ENCODE data around the gene MAP2. TPM values are rescaled to one million over a fixed set of nuclear protein-coding genes. Genes with fewer than 3 reads are reported as not detected.

MAP2 gene
- polyA plus RNA-seq, 1 donor, result 10.5 TPM

GRCh38 chr2:209644842-209645241 lies 221.0 kb downstream of the MAP2 start:
- DNase-seq (ENCODE audit: low read depth), result no peak

GRCh38 chr2:209648714-209649113 lies 224.9 kb downstream of the MAP2 start:
- DNase-seq (ENCODE audit: low read depth), result no peak

- no peak for DNase-seq (ENCODE audit: low read depth)
Measured at GRCh38 chr2:209653134-209653533, 229.3 kb downstream of the MAP2 start.

DNA sequence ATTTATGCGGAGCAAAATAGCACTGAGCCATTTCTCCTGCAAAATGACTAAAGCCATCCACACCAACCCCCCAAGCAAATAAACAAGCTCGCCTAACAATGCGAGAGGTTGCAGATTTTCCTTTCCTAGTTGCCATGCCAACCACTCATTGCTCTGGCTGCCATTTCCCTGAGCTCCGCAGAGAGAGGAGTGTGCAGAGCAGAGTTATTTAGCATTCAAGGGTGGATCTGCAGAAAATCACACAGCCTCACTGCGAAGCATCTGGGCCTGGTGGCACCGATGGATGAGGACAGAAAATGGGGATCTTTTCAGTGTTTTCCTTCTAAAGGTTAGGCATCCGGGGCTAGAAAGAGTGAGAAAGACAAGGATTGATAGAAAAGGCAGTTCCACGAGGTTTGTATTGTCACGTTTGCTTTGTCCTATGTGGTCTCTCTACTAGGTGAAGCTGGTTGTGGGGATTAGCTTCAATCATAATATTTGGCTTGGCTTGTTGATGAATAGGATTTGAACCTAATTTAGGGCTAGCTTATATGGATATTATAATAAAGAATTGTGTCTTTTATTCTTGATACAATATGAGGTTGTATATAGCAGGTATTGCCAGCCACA lies 237.5 kb downstream of the MAP2 start:
- DNase-seq (ENCODE audit: low read depth), result no peak

DNA sequence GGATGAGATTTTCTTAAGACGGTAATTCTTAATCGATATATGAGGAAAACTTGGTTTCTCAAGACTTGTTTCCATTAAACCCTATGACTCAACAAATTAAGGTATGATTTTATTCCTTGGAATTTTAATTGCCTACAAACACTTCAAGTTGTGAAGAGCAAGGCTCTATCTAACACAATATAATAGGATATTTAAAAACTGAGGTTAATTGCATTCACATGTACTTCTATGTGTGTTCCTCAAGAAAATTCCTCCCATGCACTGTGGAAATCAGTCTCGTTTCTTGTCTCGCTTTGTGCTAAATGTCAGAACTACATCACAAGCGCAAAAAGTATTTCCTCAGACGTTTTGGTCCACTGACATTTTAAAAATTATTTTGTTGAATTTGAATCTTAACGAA lies 238.2 kb downstream of the MAP2 start:
- no peak for DNase-seq (ENCODE audit: low read depth)

GRCh38 chr2:209663139-209663538 lies 239.3 kb downstream of the MAP2 start:
- DNase-seq (ENCODE audit: low read depth), result no peak

- no peak for DNase-seq (ENCODE audit: low read depth)
Measured at GRCh38 chr2:209663656-209664055, 239.8 kb downstream of the MAP2 start.

DNA sequence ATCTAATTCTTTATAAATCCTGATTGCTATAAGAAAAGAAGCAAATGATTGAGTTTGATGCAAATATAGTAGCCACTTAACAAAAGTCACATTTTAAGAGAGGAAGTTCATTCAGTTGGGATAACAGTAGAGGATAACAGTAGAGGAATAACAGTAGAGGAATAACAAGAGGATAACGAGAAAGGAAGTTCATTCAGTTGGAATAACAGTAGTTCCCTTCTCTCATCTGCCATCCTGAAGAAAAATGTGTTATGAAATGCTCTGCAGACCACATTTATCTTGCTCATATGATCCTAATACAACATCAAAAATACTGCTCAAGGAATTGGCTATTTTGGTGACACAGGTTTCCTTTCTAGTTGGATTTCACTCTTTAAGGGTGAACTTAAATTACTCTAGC lies 242.4 kb downstream of the MAP2 start:
- no peak for DNase-seq (ENCODE audit: low read depth)

DNA sequence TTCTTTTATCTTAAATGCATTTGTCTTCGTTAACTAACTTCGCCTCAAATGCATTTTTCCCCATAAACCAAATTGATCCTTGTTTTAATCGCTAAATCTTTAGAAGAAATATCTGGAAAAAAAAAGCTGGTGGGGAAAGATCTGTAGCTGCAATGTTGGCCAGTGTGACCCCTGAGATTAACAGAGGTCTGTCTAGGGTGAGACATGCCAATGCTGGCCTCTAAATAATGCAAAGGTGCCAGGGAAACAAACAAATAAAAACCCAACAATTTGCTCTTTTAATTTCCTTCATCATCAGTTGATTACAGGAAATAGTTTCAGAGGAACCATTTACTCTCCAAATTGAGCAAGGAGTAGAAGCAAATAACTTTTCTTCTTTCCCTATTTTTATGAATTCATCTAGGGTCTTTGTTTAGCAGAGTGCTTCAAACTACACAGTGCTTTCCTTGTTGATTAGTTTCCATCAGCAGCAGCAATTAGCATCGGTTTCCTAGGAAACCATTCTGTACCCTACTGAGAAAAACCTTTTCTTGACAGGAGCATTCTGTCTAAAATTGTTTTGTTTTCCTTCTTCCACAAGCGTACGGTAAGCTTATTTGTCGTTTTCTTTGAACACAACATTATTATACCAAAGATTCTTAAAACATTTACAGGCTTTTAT lies 247.3 kb downstream of the MAP2 start:
- no peak for DNase-seq (ENCODE audit: low read depth)

GRCh38 chr2:209673811-209674210 lies 250.0 kb downstream of the MAP2 start:
- DNase-seq (ENCODE audit: low read depth), result no peak

- no peak for DNase-seq (ENCODE audit: low read depth)
Measured at GRCh38 chr2:209680596-209680995, 256.7 kb downstream of the MAP2 start.

DNA sequence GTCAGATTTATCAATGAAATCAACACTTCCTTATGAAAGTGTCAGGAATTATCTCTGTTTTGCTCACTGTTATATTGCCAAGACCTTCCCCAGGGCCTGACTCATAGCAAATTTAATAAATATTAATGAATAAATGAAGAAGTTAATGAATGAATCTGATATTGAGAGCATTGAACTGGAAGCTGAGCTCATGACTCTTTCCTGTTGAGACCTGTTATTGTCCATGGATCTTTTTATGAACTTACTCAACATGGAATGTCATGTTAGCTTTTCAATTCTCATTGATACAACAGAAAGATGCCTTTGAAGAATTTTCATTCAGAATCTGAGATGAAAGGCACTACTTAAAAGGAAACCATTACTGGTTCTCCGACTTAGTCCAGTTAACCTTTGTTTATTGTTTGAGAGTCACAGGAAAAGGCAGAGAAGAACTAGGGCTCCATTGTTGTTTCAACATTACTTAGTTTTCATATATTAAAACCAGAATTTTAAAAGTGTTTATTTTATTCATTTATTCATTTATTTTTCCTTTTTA lies 257.4 kb downstream of the MAP2 start:
- no peak for DNase-seq (ENCODE audit: low read depth)

- DNase-seq (ENCODE audit: low read depth), result no peak
Measured at GRCh38 chr2:209682646-209683045, 258.8 kb downstream of the MAP2 start.

GRCh38 chr2:209685340-209685739 lies 261.5 kb downstream of the MAP2 start:
- no peak for DNase-seq (ENCODE audit: low read depth)

DNA sequence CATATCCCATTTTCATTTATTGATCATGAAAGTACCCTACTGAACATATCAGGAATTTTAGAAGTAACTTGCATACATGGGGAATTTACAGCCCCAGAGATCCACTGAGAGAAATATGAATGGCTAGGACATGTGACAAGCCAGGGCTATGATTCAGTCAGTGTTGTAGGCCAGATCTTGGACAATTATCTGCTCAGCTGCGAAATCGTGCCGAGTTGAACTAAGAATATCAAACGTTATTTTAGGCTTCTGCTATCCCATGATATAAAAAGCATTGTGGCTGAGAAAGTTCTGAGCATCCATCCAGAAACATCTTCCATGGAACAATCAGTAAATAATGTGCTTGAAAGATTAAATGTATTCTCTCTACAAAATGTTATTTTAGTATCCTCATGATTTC lies 262.1 kb downstream of the MAP2 start:
- DNase-seq (ENCODE audit: low read depth), result no peak

DNA sequence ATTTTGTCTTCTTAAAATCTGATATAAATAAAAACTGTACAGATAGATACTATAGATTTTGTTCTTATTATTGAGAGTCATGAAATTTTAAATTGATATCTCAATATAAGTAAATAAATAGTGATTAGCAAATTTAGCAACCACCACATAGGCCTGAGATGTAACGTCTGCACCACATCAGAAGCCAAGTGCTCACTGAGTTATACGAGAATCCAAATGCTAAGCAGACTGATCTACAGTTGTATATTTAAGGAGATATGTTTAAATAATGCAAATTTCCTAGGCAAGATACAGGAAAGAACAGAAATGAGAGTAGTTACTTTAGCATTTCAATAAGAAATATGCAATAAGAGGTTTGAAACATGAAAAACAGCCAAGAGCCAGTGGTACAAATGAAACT lies 262.6 kb downstream of the MAP2 start:
- DNase-seq (ENCODE audit: low read depth), result no peak

DNA sequence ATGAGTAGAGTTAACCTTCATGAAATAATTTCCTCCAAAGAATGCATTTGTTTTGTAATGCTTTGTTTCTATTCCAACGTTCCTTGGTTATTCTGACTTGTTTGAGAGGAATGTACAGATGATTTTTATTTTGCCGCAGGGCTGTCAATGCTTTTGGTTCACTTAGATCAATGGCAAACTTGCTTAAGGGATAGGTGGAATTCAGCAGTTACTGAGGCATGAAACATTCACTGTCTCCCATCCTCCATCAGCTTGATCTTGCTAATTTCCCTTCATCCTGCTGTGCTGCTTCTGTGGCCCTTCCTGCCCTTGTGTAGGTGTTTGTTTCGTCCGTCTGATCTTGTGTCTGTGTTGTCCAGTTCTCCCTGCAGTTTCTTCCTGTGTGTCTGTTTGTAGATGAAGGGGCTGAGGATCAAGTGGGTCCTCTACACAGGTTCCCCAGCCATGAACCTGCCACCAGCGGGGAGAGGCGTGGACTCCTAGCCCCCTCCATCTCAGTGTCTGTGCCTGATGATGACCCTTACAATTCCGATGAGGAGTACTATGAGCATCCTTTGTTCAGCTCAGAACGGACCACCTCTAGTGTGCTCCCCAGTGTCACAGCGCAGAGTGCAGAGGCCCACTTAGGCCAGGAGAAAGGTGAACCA lies 263.6 kb downstream of the MAP2 start:
- no peak for DNase-seq (ENCODE audit: low read depth)

DNA sequence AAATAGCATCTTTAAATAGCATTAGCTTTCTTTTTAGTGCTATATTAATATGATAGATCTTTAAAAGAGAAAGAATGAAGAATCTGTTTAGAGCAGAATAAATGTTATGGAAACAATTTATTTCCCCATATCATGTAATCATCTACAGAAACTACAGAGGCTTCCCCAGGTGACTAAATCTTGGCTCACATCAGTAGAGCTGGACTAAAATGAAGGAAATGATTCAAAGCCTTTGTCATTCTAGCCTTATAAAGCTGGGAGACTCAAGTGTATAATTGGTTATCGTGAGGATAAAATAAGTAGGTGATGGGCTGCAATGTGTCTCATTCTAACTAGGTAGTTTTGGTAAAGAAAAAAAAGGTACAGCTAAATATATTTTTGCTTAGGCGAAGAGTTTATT lies 264.5 kb downstream of the MAP2 start:
- DNase-seq (ENCODE audit: low read depth), result no peak

- no peak for DNase-seq (ENCODE audit: low read depth)
Measured at GRCh38 chr2:209690029-209690754, 266.3 kb downstream of the MAP2 start.

- DNase-seq (ENCODE audit: low read depth), result no peak
Measured at GRCh38 chr2:209694748-209695147, 270.9 kb downstream of the MAP2 start.

- no peak for DNase-seq (ENCODE audit: low read depth)
Measured at GRCh38 chr2:209696836-209697711, 273.2 kb downstream of the MAP2 start.

Data from forelimb muscle (tissue), 1 donor.